ENCODE results near the gene AKR7A2. TPM values are rescaled to one million over a fixed set of nuclear protein-coding genes. Genes with fewer than 3 reads are reported as not detected.
A peak's percentile ranks its signal among the peaks of the same experiment; 100 is the strongest.

Gene AKR7A2
- total and polyA plus RNA-seq, 2 experiments from 2014 or later, result 20.8 to 53.6 TPM

- peaks cover 8% of the 10 kb centered on the region for H3K27me3 Mint-ChIP-seq (ENCODE audit: insufficient read depth, low read depth, poor library complexity)
- no peak overlapping the region for H3K27ac Mint-ChIP-seq
- no peak overlapping the region for H3K4me3 Mint-ChIP-seq
- DNase-seq (ENCODE audit: low spot score), result peak; percentile 57
- peak; percentile 58 for ATAC-seq
- Histone ChIP-seq H3K9me2 (ENCODE audit: insufficient read depth) (no peaks in the 10 kb centered on the region), H3K27ac (ENCODE audit: low read depth) (no peak overlapping the region), H2AFZ (no peak overlapping the region), H4K20me1 (replicated peaks; ENCODE audit: insufficient read depth) (no peaks in the 10 kb centered on the region; the same call in 1 of the 2 replicates), H3K36me3 (ENCODE audit: insufficient read depth) (no peaks in the 10 kb centered on the region), H3K27me3 (ENCODE audit: insufficient read depth) (no peaks in the 10 kb centered on the region), H3F3A (replicated peaks; ENCODE audit: low read depth) (no peaks in the 10 kb centered on the region), H3K4me1 (ENCODE audit: insufficient read depth) (no peaks in the 10 kb centered on the region), H3K4me2 (no peak overlapping the region), H3K79me2 (replicated peaks; ENCODE audit: insufficient read depth) (no peaks in the 10 kb centered on the region), H3K4me3 (no peak overlapping the region)
- no peaks in the 10 kb centered on the region for H3K9me3 Mint-ChIP-seq
- peaks cover 12% of the 10 kb centered on the region; the same call in 2 of the 3 replicates for H3K36me3 Mint-ChIP-seq (ENCODE audit: low read depth)
- H3K4me1 Mint-ChIP-seq, result no peaks in the 10 kb centered on the region
- no peak for TF ChIP-seq NANOG (IDR thresholded peaks at IDR 0.05; ENCODE audit: borderline replicate concordance)
- TF ChIP-seq CTCF (conservative IDR thresholded peaks at IDR 0.05; ENCODE audit: low read depth in 2 of 2), result no peak; a peak in 1 of 4 replicates
- no peak for TF ChIP-seq POLR2AphosphoS5 (IDR thresholded peaks at IDR 0.05; ENCODE audit: low read depth)
- no peak for TF ChIP-seq ETS1 (IDR thresholded peaks at IDR 0.05)
- no peak for TF ChIP-seq EZH2 (IDR thresholded peaks at IDR 0.05; ENCODE audit: low read depth, unreplicated experiment)
- TF ChIP-seq EZH2phosphoT487 (IDR thresholded peaks at IDR 0.05; ENCODE audit: unreplicated experiment), result no peak
These were observed 14.2 kb upstream of the AKR7A2 start for GRCh38 chr1:19325958-19326747.

- Histone ChIP-seq H2AFZ (no peak overlapping the region), H3K27me3 (ENCODE audit: insufficient read depth) (no peaks in the 10 kb centered on the region), H3K79me2 (replicated peaks; ENCODE audit: insufficient read depth) (no peaks in the 10 kb centered on the region), H3K4me1 (ENCODE audit: insufficient read depth) (no peaks in the 10 kb centered on the region), H3K9me2 (ENCODE audit: insufficient read depth) (no peaks in the 10 kb centered on the region), H3K4me2 (no peak overlapping the region), H4K20me1 (replicated peaks; ENCODE audit: insufficient read depth) (no peaks in the 10 kb centered on the region; the same call in 1 of the 2 replicates), H3K36me3 (ENCODE audit: insufficient read depth) (no peaks in the 10 kb centered on the region), H3K27ac (ENCODE audit: low read depth) (no peak overlapping the region), H3F3A (replicated peaks; ENCODE audit: low read depth) (no peaks in the 10 kb centered on the region), H3K4me3 (no peak overlapping the region)
- Mint-ChIP-seq H3K4me1 (no peaks in the 10 kb centered on the region), H3K27me3 (ENCODE audit: insufficient read depth, low read depth, poor library complexity) (peaks cover 8% of the 10 kb centered on the region), H3K9me3 (no peaks in the 10 kb centered on the region), H3K36me3 (ENCODE audit: low read depth) (peaks cover 12% of the 10 kb centered on the region; the same call in 2 of the 3 replicates), H3K27ac (no peak overlapping the region), H3K4me3 (no peak overlapping the region)
- ATAC-seq (no peak), DNase-seq (ENCODE audit: low spot score) (no peak)
- no peak for TF ChIP-seq ZNF462 (CRISPR knock-in tag; IDR thresholded peaks at IDR 0.05)
- no peak for TF ChIP-seq STAT1 (IDR thresholded peaks at IDR 0.05; ENCODE audit: unreplicated experiment)
- no peak for TF ChIP-seq POLR2AphosphoS5 (IDR thresholded peaks at IDR 0.05; ENCODE audit: low read depth)
- no peak for TF ChIP-seq ZNF331 (CRISPR knock-in tag; IDR thresholded peaks at IDR 0.05; ENCODE audit: low read depth)
- TF ChIP-seq ETS1 (IDR thresholded peaks at IDR 0.05), result no peak
- no peak for TF ChIP-seq JUNB (IDR thresholded peaks at IDR 0.05; ENCODE audit: unreplicated experiment)
These were observed 13.5 kb upstream of the AKR7A2 start for GRCh38 chr1:19325368-19325957.
